WTC11 (cell line): ENCODE results near the gene TAF1D. TPM values are rescaled to one million over a fixed set of nuclear protein-coding genes. Genes with fewer than 3 reads are reported as not detected.

ENCODE experiments used
- ATAC-seq: fragments of 200-7000 bp; cut with Tn5 transposase; 2 replicates; pipeline ENCODE4 v1.10.0; 2021; ENCODE audit warnings: mild to moderate bottlenecking, moderate library complexity
- CTCF ChIA-PET: fragments of 300-600 bp; sonication (Branson Sonifier 250); formaldehyde crosslinking; loops from one replicate; lab custom pipeline; 2021; ENCODE audit warnings: antibody characterized with exemption; lab: Charles Lee
- POLR2A ChIA-PET: fragments of 350-600 bp; sonication (Branson Sonifier 250); formaldehyde crosslinking; loops from one replicate; lab custom pipeline; 2021; ENCODE audit warnings: antibody characterized with exemption; lab: Charles Lee
- DNase-seq: peaks from one replicate; pipeline ENCODE4 v3.0.0; 2021; ENCODE audit warnings: low spot score
- H3K27ac Mint-ChIP-seq: 2 replicates; pipeline ENCODE4 v1.8.0; 2021; ENCODE audit warnings: mixed read lengths
- H3K27me3 Mint-ChIP-seq: 2 replicates; pipeline ENCODE4 v1.8.0; 2021; ENCODE audit warnings: low read depth, mild to moderate bottlenecking, moderate library complexity, mixed read lengths
- H3K36me3 Mint-ChIP-seq: 2 replicates; pipeline ENCODE4 v1.8.0; 2021; ENCODE audit warnings: mixed read lengths
- H3K4me1 Mint-ChIP-seq: 2 replicates; pipeline ENCODE4 v1.8.0; 2022; ENCODE audit warnings: mixed read lengths
- H3K4me3 Mint-ChIP-seq: 2 replicates; pipeline ENCODE4 v1.8.0; 2021; ENCODE audit warnings: mild to moderate bottlenecking, moderate library complexity, mixed read lengths
- H3K9me3 Mint-ChIP-seq: 2 replicates; pipeline ENCODE4 v1.8.0; 2021; ENCODE audit warnings: mixed read lengths
- AR ChIP-seq: fragments of 250-450 bp; sonication (Bioruptor Pico); IDR thresholded peaks from 2 replicates; pipeline ENCODE4 v1.9.0; 2021; ENCODE audit warnings: mild to moderate bottlenecking
- CREB1 ChIP-seq: sonication (generic); formaldehyde crosslinking; IDR thresholded peaks from 2 replicates; pipeline ENCODE4 v1.8.0; 2023; ENCODE audit warnings: mild to moderate bottlenecking, missing genetic modification reagents
- CREM ChIP-seq: sonication (generic); formaldehyde crosslinking; IDR thresholded peaks from 2 replicates; pipeline ENCODE4 v1.8.1; 2022; ENCODE audit warnings: mild to moderate bottlenecking, missing genetic modification reagents, moderate library complexity
- E2F1 ChIP-seq: sonication (generic); formaldehyde crosslinking; IDR thresholded peaks from 2 replicates; pipeline ENCODE4 v1.8.0; 2022; ENCODE audit warnings: mild to moderate bottlenecking, missing genetic modification reagents
- GABPB1 ChIP-seq: sonication (generic); formaldehyde crosslinking; IDR thresholded peaks from 2 replicates; pipeline ENCODE4 v1.8.1; 2023; ENCODE audit warnings: mild to moderate bottlenecking, missing genetic modification reagents
- IRF2 ChIP-seq: sonication (generic); formaldehyde crosslinking; IDR thresholded peaks from 2 replicates; pipeline ENCODE4 v1.8.0; 2022; ENCODE audit warnings: low read depth, missing genetic modification reagents, borderline replicate concordance
- MYBL2 ChIP-seq: sonication (generic); formaldehyde crosslinking; IDR thresholded peaks from 2 replicates; pipeline ENCODE4 v1.8.1; 2023; ENCODE audit warnings: mild to moderate bottlenecking, moderate library complexity, missing genetic modification reagents
- NFATC4 ChIP-seq: fragments of 250-450 bp; sonication (Bioruptor Pico); IDR thresholded peaks from 2 replicates; pipeline ENCODE4 v1.9.0; 2021; ENCODE audit warnings: mild to moderate bottlenecking
- NR1H2 ChIP-seq: sonication (generic); formaldehyde crosslinking; IDR thresholded peaks from 2 replicates; pipeline ENCODE4 v1.9.0; 2021; ENCODE audit warnings: mild to moderate bottlenecking, moderate library complexity, missing genetic modification reagents
- PREB ChIP-seq: sonication (generic); formaldehyde crosslinking; IDR thresholded peaks from 2 replicates; pipeline ENCODE4 v1.8.1; 2022; ENCODE audit warnings: mild to moderate bottlenecking, missing genetic modification reagents, moderate library complexity, borderline replicate concordance
- TEAD4 ChIP-seq: sonication (generic); formaldehyde crosslinking; IDR thresholded peaks from 2 replicates; pipeline ENCODE4 v1.8.0; 2022; ENCODE audit warnings: mild to moderate bottlenecking, missing genetic modification reagents
- ZNF121 ChIP-seq: sonication (generic); formaldehyde crosslinking; IDR thresholded peaks from 2 replicates; pipeline ENCODE4 v1.8.0; 2023; ENCODE audit warnings: missing genetic modification reagents
- ZNF423 ChIP-seq: fragments of 250-450 bp; sonication (Bioruptor Pico); IDR thresholded peaks from 2 replicates; pipeline ENCODE4 v2.1.2; 2022; ENCODE audit warnings: mild to moderate bottlenecking, moderate library complexity
- total RNA-seq: library from RNA; stranded (reverse); gene quantifications from 3 replicates; pipeline ENCODE4 v1.2.3, GENCODE V29; 2021
- TF ChIP-seq, protein P1 (sequence below): sonication (generic); formaldehyde crosslinking; IDR thresholded peaks from 2 replicates; pipeline ENCODE4 v1.8.0; 2022; ENCODE audit warnings: mild to moderate bottlenecking, missing genetic modification reagents
- TF ChIP-seq, protein P2 (sequence below): sonication (generic); formaldehyde crosslinking; IDR thresholded peaks from 2 replicates; pipeline ENCODE4 v1.8.1; 2023; ENCODE audit warnings: mild to moderate bottlenecking, missing genetic modification reagents, borderline replicate concordance
- TF ChIP-seq, protein P3 (sequence below): fragments of 250-450 bp; sonication (Bioruptor Pico); IDR thresholded peaks from 2 replicates; pipeline ENCODE4 v1.9.0; 2021; ENCODE audit warnings: moderate library complexity, mild to moderate bottlenecking, inconsistent platforms, borderline replicate concordance
- TF ChIP-seq, protein P4 (sequence below): fragments of 250-450 bp; sonication (Bioruptor Pico); IDR thresholded peaks from 2 replicates; pipeline ENCODE4 v2.1.2; 2022; ENCODE audit warnings: mild to moderate bottlenecking, moderate library complexity
- TF ChIP-seq, protein P5 (sequence below): sonication (generic); formaldehyde crosslinking; IDR thresholded peaks from 2 replicates; pipeline ENCODE4 v1.8.1; 2022; ENCODE audit warnings: missing genetic modification reagents, borderline replicate concordance

TAF1D gene
- total RNA-seq, 1 experiment from 2014 or later, result 223 TPM

DNA sequence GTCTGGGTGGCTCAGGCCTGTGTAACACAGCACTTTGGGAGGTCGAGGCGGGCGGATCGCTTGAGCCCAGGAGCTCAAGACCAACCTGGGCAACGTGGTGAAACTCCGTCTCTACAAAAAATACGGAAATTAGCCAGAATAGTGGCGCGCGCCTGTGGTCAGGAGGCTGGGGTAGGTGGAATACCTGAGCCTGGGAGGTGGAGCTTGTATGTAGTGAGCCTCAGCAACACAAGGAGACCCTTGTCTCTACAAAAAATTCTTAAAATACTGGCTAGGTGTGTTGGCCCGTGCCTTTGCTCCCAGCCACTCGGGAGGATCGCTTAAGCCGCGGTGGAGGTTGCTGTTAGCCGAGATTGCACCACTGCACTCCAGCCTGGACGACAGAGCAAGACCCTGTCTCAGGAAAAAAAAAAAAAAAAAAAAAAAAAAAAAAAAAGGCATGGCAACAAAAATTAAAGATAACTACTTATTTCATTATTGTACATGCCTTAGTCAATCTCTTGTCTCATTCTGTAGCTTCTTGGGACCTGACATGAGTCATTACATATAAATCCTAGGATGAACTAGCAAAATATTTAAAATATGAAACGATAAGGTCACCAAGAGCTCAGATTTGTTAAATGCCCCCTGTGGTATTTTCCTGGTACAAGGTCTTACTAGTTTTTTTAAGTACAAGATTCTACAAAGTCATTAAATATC lies 1.1 kb downstream of the TAF1D start:
- CTCF ChIA-PET, result interaction anchor here (1.1 to 1.2 kb wide), 3 partner anchors 10 to 44 kb away, joined by 3 to 6 read pairs (median 4); partner anchors contain the start of gene MED17
- no peaks in the 10 kb centered on the region for H3K9me3 Mint-ChIP-seq
- TF ChIP-seq PREB (CRISPR knock-in tag), result no peak
- TF ChIP-seq ZNF121, result no peak
- no peak for TF ChIP-seq CREM (CRISPR knock-in tag)
- TF ChIP-seq, protein P1, sequence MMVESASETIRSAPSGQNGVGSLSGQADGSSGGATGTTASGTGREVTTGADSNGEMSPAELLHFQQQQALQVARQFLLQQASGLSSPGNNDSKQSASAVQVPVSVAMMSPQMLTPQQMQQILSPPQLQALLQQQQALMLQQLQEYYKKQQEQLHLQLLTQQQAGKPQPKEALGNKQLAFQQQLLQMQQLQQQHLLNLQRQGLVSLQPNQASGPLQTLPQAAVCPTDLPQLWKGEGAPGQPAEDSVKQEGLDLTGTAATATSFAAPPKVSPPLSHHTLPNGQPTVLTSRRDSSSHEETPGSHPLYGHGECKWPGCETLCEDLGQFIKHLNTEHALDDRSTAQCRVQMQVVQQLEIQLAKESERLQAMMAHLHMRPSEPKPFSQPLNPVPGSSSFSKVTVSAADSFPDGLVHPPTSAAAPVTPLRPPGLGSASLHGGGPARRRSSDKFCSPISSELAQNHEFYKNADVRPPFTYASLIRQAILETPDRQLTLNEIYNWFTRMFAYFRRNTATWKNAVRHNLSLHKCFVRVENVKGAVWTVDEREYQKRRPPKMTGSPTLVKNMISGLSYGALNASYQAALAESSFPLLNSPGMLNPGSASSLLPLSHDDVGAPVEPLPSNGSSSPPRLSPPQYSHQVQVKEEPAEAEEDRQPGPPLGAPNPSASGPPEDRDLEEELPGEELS (CRISPR knock-in tag), result no peak
- TF ChIP-seq, protein P2, sequence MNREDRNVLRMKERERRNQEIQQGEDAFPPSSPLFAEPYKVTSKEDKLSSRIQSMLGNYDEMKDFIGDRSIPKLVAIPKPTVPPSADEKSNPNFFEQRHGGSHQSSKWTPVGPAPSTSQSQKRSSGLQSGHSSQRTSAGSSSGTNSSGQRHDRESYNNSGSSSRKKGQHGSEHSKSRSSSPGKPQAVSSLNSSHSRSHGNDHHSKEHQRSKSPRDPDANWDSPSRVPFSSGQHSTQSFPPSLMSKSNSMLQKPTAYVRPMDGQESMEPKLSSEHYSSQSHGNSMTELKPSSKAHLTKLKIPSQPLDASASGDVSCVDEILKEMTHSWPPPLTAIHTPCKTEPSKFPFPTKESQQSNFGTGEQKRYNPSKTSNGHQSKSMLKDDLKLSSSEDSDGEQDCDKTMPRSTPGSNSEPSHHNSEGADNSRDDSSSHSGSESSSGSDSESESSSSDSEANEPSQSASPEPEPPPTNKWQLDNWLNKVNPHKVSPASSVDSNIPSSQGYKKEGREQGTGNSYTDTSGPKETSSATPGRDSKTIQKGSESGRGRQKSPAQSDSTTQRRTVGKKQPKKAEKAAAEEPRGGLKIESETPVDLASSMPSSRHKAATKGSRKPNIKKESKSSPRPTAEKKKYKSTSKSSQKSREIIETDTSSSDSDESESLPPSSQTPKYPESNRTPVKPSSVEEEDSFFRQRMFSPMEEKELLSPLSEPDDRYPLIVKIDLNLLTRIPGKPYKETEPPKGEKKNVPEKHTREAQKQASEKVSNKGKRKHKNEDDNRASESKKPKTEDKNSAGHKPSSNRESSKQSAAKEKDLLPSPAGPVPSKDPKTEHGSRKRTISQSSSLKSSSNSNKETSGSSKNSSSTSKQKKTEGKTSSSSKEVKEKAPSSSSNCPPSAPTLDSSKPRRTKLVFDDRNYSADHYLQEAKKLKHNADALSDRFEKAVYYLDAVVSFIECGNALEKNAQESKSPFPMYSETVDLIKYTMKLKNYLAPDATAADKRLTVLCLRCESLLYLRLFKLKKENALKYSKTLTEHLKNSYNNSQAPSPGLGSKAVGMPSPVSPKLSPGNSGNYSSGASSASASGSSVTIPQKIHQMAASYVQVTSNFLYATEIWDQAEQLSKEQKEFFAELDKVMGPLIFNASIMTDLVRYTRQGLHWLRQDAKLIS (CRISPR knock-in tag), result no peak
- TF ChIP-seq E2F1 (CRISPR knock-in tag), result no peak
- TF ChIP-seq, protein P3, sequence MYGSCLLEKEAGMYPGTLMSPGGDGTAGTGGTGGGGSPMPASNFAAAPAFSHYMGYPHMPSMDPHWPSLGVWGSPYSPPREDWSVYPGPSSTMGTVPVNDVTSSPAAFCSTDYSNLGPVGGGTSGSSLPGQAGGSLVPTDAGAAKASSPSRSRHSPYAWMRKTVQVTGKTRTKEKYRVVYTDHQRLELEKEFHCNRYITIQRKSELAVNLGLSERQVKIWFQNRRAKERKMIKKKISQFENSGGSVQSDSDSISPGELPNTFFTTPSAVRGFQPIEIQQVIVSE (CRISPR knock-in tag), result no peak
- TF ChIP-seq, protein P4, sequence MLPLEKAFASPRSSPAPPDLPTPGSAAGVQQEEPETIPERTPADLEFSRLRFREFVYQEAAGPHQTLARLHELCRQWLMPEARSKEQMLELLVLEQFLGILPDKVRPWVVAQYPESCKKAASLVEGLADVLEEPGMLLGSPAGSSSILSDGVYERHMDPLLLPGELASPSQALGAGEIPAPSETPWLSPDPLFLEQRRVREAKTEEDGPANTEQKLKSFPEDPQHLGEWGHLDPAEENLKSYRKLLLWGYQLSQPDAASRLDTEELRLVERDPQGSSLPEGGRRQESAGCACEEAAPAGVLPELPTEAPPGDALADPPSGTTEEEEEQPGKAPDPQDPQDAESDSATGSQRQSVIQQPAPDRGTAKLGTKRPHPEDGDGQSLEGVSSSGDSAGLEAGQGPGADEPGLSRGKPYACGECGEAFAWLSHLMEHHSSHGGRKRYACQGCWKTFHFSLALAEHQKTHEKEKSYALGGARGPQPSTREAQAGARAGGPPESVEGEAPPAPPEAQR (CRISPR knock-in tag), result no peak
- no peak for TF ChIP-seq NFATC4 (CRISPR knock-in tag)
- TF ChIP-seq MYBL2 (CRISPR knock-in tag), result no peak
- TF ChIP-seq AR (CRISPR knock-in tag), result no peak
- TF ChIP-seq GABPB1 (CRISPR knock-in tag), result no peak
- no peak for TF ChIP-seq NR1H2 (CRISPR knock-in tag)
- TF ChIP-seq, protein P5, sequence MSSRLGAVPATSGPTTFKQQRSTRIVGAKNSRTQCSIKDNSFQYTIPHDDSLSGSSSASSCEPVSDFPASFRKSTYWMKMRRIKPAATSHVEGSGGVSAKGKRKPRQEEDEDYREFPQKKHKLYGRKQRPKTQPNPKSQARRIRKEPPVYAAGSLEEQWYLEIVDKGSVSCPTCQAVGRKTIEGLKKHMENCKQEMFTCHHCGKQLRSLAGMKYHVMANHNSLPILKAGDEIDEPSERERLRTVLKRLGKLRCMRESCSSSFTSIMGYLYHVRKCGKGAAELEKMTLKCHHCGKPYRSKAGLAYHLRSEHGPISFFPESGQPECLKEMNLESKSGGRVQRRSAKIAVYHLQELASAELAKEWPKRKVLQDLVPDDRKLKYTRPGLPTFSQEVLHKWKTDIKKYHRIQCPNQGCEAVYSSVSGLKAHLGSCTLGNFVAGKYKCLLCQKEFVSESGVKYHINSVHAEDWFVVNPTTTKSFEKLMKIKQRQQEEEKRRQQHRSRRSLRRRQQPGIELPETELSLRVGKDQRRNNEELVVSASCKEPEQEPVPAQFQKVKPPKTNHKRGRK (CRISPR knock-in tag), result no peak
- no peak for TF ChIP-seq IRF2
- TF ChIP-seq TEAD4 (CRISPR knock-in tag), result no peak
- no peak for TF ChIP-seq CREB1 (CRISPR knock-in tag)
- no peak for TF ChIP-seq ZNF423 (CRISPR knock-in tag)
- ATAC-seq, result peak; percentile 16
- peaks cover 60% of the 10 kb centered on the region for H3K36me3 Mint-ChIP-seq
- DNase-seq, result peak; percentile 37
- no peaks in the 10 kb centered on the region; the same call in 1 of the 2 replicates for H3K27me3 Mint-ChIP-seq
- H3K4me1 Mint-ChIP-seq, result peaks cover 62% of the 10 kb centered on the region
- peak overlapping the region; percentile 99 for H3K4me3 Mint-ChIP-seq
- H3K27ac Mint-ChIP-seq, result peak overlapping the region; percentile 99
- POLR2A ChIA-PET, result interaction anchor here (0.7 to 4.0 kb wide), 8 partner anchors 11 to 1470 kb away, joined by 3 to 57 read pairs (median 6); partner anchors contain the start of genes MED17 and PANX1
